Erythroblast (primary cell): Measurements from ENCODE around the gene AASDHPPT.

Source experiments
- GATA1 ChIP-seq: IDR thresholded peaks from 2 replicates; pipeline ENCODE4 v1.6.1; 2011; ENCODE audit warnings: low read depth, mild to moderate bottlenecking, control low read depth, low read length, moderate library complexity
- POLR2A ChIP-seq: IDR thresholded peaks from 2 replicates; pipeline ENCODE4 v1.6.1; 2011; ENCODE audit warnings: mild to moderate bottlenecking, low read length

GRCh38 chr11:106031202-106031810, 46.2 kb upstream of the AASDHPPT start:
- TF ChIP-seq POLR2A (no peak), GATA1 (no peak)
